GM10248 (cell line): ENCODE measurements around the gene NPIPA8.
"Not testable (repeated sequence)": the region's sequence is repeated elsewhere in the genome, so short reads cannot be mapped to it uniquely, and the experiment has no call there.

Experiments
- CTCF ChIA-PET: fragments of 300-600 bp; sonication (Branson Sonifier 250); formaldehyde crosslinking; extraction: SDS; loops from one replicate; lab custom pipeline; 2021; ENCODE audit warnings: antibody characterized with exemption; lab: Yijun Ruan, JAX
- POLR2A ChIA-PET: fragments of 350-650 bp; sonication (Branson Sonifier 250); formaldehyde crosslinking; extraction: SDS; loops from one replicate; lab custom pipeline; 2020; ENCODE audit warnings: antibody characterized with exemption; lab: Yijun Ruan, JAX
- DNase-seq: peaks from one replicate; pipeline ENCODE4 v3.0.0; 2012; ENCODE audit errors: extremely low spot score

NPIPA8 gene

DNA sequence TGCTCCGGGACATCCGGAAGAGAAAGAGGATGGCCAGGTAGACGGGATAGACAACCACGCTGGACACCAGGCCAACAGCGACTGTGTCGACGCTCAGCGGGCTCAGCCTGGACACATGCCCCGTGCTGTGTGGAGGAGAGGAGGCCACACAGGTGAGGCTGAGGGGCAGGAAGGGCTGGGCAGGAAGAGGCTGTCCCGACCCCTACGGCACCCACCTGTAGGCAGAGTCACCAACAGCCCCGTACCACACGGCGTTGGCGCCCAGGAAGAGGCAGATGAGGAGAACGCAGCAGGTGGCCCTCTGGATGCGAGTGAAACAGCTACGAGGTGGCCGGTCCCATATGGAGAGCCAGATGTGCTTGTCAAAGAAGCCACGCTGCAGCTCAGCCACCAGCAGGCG lies at the start of gene NPIPA8:
TSS of gene NPIPA8 (minus strand) at position 101 of the 400 bp plus-strand sequence. CDS start 4,074 bp downstream, outside the sequence.
- CTCF ChIA-PET, DNase-seq, POLR2A ChIA-PET: not testable (repeated sequence)

- DNase-seq, CTCF ChIA-PET, POLR2A ChIA-PET: not testable (repeated sequence)
Observed at GRCh38 chr16:18385285-18385684, 48.7 kb upstream of the NPIPA8 start.

GRCh38 chr16:18384869-18385268 lies 48.3 kb upstream of the NPIPA8 start:
- DNase-seq, CTCF ChIA-PET, POLR2A ChIA-PET: not testable (repeated sequence)

DNA sequence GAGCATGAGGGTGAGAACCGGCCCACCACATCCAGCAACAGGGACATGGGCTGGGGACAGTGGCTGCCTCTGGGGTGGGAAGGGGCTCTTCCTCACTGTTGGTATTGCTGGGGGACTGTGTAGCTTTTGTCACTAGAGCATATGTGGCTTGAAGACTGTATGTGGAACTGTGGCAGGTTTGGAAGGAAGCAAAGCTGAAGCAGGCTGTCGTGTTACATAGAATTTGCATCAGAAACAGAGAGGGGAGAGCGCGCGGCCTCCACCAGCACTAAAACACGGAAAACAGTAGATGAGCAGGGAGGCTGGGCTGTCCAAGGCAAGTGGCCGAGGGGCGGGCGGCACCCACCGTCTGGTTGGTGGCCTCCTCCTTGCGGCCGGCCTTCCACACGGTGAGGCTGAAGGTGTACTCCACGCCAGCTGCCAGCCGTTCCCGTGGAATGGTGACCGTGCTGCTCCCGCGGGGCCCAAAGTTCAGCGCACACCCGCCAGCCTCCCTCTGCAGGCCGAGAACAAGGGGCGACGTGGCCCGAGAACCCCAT lies 47.6 kb upstream of the NPIPA8 start:
- DNase-seq, POLR2A ChIA-PET, CTCF ChIA-PET: not testable (repeated sequence)

DNA sequence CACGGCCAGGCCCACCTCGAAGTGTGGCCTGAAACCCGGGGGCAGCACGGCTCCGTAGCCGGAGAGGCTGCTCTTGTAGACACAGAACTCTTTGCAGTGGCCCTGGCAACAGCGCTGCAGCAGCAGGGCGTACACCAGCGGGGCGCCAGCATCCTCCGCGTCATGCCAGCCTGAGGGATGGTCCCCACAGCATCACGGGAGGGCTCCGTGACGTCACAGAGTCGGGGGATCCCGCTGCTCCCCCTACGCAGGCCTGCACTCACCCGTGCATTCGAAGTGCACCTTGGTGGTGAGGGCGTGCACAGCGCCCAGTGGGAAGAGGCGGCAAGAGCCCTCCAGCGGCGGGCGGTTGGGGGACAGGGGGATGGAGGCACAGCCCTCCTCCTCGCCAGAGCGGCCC lies 46.2 kb upstream of the NPIPA8 start:
- CTCF ChIA-PET, POLR2A ChIA-PET, DNase-seq: not testable (repeated sequence)

GRCh38 chr16:18347742-18348141 lies 11.2 kb upstream of the NPIPA8 start:
- DNase-seq, POLR2A ChIA-PET, CTCF ChIA-PET: not testable (repeated sequence)

DNA sequence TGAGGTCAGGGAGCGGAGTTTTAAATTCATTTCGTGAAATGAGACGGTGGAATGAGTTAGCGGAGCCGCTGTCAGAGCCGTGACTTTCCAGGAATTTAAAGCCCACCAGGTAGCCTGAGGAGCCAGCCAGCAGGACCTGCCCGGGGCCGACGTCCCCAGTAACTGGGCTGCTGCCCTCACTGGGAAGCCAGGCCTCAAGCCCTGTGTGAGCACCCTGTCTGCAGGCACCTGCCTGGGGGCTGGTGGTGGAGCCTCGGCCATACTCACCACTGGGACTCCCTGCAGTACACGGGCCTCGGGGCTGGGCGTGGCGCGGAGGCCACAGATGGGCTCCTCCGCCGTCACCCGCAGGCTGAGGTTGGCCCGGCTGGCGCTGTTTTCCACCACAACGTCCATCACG lies 10.5 kb upstream of the NPIPA8 start:
- CTCF ChIA-PET, DNase-seq, POLR2A ChIA-PET: not testable (repeated sequence)

DNA sequence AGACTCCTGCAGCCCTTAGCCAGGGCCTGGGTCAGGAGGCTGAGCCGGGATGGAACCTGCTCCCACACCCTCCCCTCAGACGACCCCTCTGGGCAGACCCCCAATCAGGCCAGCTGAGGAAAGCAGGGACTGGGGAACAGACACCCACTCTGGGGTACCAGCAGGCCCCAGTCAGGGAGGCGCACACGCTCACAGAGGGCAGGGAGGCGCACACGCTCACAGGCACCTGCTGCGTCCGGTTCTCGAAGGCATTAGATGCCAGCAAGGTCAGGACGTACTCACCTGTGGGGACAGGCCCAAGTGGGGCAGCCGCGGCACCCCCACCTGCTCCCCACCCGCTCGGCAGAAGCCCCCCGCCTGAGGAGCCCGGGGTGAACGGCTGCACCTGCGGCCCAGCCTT lies 8.1 kb upstream of the NPIPA8 start:
- CTCF ChIA-PET, POLR2A ChIA-PET, DNase-seq: not testable (repeated sequence)

DNA sequence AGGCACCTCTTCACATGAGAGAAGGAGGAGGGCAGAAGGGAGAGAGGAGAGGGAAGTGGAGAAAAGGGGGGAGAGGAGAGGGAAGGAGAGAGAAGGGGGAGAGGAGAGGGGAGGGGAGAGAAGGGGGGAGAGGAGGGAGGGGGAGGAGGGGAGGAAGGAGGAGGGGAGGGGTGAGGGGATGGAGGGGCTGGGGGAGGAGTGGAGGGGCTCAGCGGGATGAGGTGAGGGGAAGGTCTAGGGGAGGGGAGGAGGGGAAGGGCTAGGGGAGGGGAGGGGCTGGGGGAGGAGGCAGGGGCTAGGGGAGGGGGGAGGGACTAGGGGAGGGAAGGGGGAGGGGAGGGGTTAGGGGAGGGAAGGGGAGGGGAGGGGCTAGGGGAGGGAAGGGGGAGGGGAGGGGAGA lies 5.5 kb upstream of the NPIPA8 start:
- DNase-seq, CTCF ChIA-PET, POLR2A ChIA-PET: not testable (repeated sequence)

DNA sequence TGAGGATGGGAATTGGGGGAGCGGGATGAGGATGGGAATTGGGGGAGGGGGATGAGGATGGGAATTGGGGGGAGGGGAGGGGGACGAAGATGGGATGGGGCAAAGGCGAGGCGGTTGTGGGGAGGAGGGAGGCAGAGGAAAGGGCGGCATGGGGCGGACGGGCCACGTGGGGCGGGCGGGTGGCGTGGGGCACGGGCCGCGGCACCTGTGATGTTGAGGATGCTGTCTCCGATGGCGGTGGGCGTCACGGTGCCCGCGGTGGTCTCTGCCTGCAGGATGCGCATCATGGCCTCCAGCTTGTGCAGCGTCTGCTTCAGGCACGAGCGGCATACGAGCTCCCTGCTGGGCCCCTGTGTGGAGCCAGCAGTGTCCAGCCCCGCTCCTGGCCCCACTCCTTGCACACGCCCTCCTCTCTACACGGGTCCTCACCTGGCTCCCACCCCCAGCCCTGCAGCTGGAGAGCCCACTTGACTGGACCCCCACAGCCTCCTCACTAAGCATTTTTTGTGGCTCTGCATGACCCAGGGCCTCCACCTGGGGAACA lies 5.0 kb upstream of the NPIPA8 start:
- CTCF ChIA-PET, POLR2A ChIA-PET, DNase-seq: not testable (repeated sequence)

DNA sequence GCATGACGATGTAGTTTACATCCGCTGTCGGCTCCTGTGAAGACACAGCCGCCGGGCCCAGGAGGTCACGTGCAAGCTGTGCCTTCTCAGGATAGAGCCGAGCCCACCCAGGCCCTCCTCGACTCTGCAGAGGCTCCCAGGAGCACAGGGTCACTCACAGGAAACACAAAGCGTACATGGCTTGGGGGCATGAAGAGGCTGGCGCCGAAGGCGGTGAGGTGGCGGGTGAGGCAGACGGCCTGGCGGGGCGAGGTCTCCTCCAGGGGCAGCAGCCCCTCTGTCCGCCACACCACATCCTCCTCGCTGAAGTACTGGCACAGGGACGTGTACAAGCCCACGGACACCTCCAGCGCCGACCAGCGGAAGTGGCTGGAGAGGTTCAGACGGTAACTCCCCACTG lies 2.7 kb upstream of the NPIPA8 start:
- CTCF ChIA-PET, DNase-seq, POLR2A ChIA-PET: not testable (repeated sequence)

DNA sequence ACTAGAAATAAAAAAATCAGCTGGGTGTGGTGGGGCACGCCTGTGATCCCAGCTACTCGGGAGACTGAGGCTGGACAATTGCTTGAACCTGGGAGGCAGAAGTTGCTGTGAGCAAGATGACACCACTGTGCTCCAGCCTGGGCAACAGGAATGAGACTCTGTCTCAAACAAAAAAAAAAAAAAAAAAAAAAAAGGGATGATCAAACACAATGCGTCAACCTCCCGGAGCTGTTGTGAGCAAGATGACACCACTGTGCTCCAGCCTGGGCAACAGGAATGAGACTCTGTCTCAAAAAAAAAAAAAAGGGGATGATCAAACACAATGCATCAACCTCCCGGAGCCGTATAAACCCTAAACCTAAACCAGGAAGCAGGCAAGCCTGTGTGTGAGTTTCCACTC lies 24.7 kb downstream of the NPIPA8 start:
- DNase-seq, POLR2A ChIA-PET, CTCF ChIA-PET: not testable (repeated sequence)

- DNase-seq, POLR2A ChIA-PET, CTCF ChIA-PET: not testable (repeated sequence)
Observed at GRCh38 chr16:18309159-18309558, 27.4 kb downstream of the NPIPA8 start.

GRCh38 chr16:18307241-18307640 lies 29.3 kb downstream of the NPIPA8 start:
- POLR2A ChIA-PET, CTCF ChIA-PET, DNase-seq: not testable (repeated sequence)

DNA sequence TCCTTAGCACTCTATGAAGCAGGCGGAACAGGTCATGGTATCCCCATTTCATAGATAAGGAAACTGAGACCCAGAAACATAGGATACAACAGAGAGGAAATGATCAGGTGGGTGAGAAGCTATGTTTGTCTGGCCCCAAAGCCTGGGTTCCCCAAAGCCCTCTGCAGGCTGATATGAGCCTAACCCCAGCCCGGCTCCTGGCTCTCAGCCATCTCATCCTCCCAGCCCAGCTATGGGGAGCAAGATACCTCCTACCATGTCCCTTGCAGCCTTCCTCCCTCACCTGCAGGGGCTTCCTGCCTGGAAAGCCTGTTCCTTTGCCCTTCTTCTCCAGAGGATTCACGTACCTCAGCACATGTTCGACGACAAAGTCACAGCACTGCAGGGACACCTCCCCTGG lies 30.5 kb downstream of the NPIPA8 start:
- CTCF ChIA-PET, POLR2A ChIA-PET, DNase-seq: not testable (repeated sequence)

DNA sequence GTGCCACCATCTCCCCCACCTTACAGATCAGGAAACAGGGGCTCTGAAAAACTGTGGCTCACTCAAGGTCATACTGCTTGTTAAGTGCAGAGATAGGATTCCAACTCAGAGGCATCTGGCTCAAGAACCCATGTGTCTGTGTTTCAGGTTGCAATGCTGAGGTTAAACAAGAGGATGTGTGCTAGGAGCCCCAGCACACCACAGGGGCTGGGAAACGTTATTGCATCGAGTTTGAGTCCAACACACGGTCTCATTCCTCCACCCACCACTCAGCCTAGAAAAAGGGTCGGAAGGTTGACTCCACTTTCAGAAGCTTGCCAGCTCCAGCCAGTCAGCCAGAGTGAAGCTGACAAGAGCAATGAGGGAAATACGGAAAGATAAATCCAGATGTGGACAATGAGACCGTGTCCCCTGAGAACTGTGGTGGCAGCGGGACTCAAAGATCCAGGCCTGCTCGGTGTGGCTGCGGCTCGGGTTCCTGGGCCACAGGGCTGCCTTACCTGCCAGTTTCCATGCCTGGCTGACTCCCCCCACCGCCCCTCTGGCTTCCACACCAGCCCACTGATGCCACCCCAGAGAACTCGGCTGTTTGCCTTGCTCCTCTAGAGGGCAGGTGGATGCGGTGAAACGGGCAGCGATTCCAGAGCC lies 33.4 kb downstream of the NPIPA8 start:
- CTCF ChIA-PET, DNase-seq, POLR2A ChIA-PET: not testable (repeated sequence)

GRCh38 chr16:18297714-18298113 lies 38.8 kb downstream of the NPIPA8 start:
- POLR2A ChIA-PET, DNase-seq, CTCF ChIA-PET: not testable (repeated sequence)

- DNase-seq, POLR2A ChIA-PET, CTCF ChIA-PET: not testable (repeated sequence)
Observed at GRCh38 chr16:18296931-18297330, 39.6 kb downstream of the NPIPA8 start.

- DNase-seq, CTCF ChIA-PET, POLR2A ChIA-PET: not testable (repeated sequence)
Observed at GRCh38 chr16:18294371-18294770, 42.2 kb downstream of the NPIPA8 start.
